HL-60 (cell line): ENCODE results near the gene BRAF.

Experiments used
- CTCF ChIP-seq: IDR thresholded peaks from one replicate; pipeline ENCODE4 v1.5.1; 2011; ENCODE audit warnings: low read length, control low read depth, inconsistent platforms; ENCODE audit not compliant: insufficient read depth
- REST ChIP-seq: IDR thresholded peaks from 2 replicates; pipeline ENCODE4 v1.6.1; 2012; ENCODE audit warnings: low read depth; ENCODE audit not compliant: insufficient replicate concordance

GRCh38 chr7:140778568-140778967 is 146.2 kb downstream of the BRAF start:
- TF ChIP-seq REST (no peak), CTCF (no peak)
